ENCODE results near the gene PARP12. TPM values are rescaled to one million over a fixed set of nuclear protein-coding genes. Genes with fewer than 3 reads are reported as not detected.

Gene PARP12
- total and polyA plus RNA-seq, 2 experiments from 2014 or later, result 5.4 to 11.0 TPM

- H3K27ac ChIP-seq, result no peak overlapping the region
- no peaks in the 10 kb centered on the region for H3K27me3 ChIP-seq (replicated peaks; ENCODE audit: insufficient read depth)
- WGBS, 2 experiments (ENCODE audit: low coverage in 1 of 2, low lambda C conversion rate in 2 of 2, missing lambda C conversion rate in 2 of 2), result 65 to 77% methylated on average over 4 to 5 of the region's 5 CpGs
- H2AFZ ChIP-seq, result no peak overlapping the region
- TF ChIP-seq EZH2 (IDR thresholded peaks at IDR 0.05; ENCODE audit: insufficient read depth, poor library complexity, severe bottlenecking) (no peak), EZH2phosphoT487 (IDR thresholded peaks at IDR 0.05; ENCODE audit: insufficient read depth, low read depth) (no peak)
- H3F3A ChIP-seq (ENCODE audit: insufficient read depth), result no peaks in the 10 kb centered on the region
- no peaks in the 10 kb centered on the region for H3K79me2 ChIP-seq (ENCODE audit: insufficient read depth)
- no peaks in the 10 kb centered on the region for H4K20me1 ChIP-seq (ENCODE audit: insufficient read depth)
- H3K4me3 ChIP-seq, result no peak overlapping the region
- no peaks in the 10 kb centered on the region for H3K9me2 ChIP-seq (ENCODE audit: insufficient read depth)
- no peaks in the 10 kb centered on the region for H3K9me3 ChIP-seq (ENCODE audit: low read depth)
- no peaks in the 10 kb centered on the region for H3K36me3 ChIP-seq (ENCODE audit: low read depth)
- in situ Hi-C loops (cut with MboI), result loop anchor here (25.0 kb wide), 1 partner anchor 204 kb away; the partner anchor contains the start of gene HIPK2
- H3K4me2 ChIP-seq (ENCODE audit: unreplicated experiment), result no peak overlapping the region
- no peak overlapping the region for H3K9ac ChIP-seq
- H3K4me1 ChIP-seq (ENCODE audit: insufficient read depth), result no peaks in the 10 kb centered on the region
- DNase-seq, result peak; percentile 18
Measured at GRCh38 chr7:139991269-139991666, 71.5 kb downstream of the PARP12 start.

- WGBS, 2 experiments (ENCODE audit: low coverage in 1 of 2, low lambda C conversion rate in 2 of 2, missing lambda C conversion rate in 2 of 2), result 88 to 91% methylated on average over 22 of the region's 22 CpGs
- Histone ChIP-seq H4K20me1 (ENCODE audit: insufficient read depth) (no peaks in the 10 kb centered on the region), H2AFZ (no peak overlapping the region), H3K4me1 (ENCODE audit: insufficient read depth) (no peaks in the 10 kb centered on the region), H3K9me3 (ENCODE audit: low read depth) (no peaks in the 10 kb centered on the region), H3K9ac (no peak overlapping the region), H3K27ac (no peak overlapping the region), H3K27me3 (replicated peaks; ENCODE audit: insufficient read depth) (no peaks in the 10 kb centered on the region), H3K4me3 (no peak overlapping the region), H3K9me2 (ENCODE audit: insufficient read depth) (no peaks in the 10 kb centered on the region), H3K4me2 (ENCODE audit: unreplicated experiment) (no peak overlapping the region), H3K36me3 (ENCODE audit: low read depth) (no peaks in the 10 kb centered on the region), H3F3A (ENCODE audit: insufficient read depth) (no peaks in the 10 kb centered on the region), H3K79me2 (ENCODE audit: insufficient read depth) (no peaks in the 10 kb centered on the region)
- no peak for DNase-seq
- in situ Hi-C loops (cut with MboI), result loop anchor here (25.0 kb wide), 1 partner anchor 203 kb away; the partner anchor contains the start of gene HIPK2
- TF ChIP-seq EZH2 (IDR thresholded peaks at IDR 0.05; ENCODE audit: insufficient read depth, poor library complexity, severe bottlenecking) (no peak), EZH2phosphoT487 (IDR thresholded peaks at IDR 0.05; ENCODE audit: insufficient read depth, low read depth) (no peak)
Measured at GRCh38 chr7:139990571-139991268, 72.0 kb downstream of the PARP12 start.

- WGBS, 2 experiments (ENCODE audit: low coverage in 1 of 2, low lambda C conversion rate in 2 of 2, missing lambda C conversion rate in 2 of 2), result 80 to 90% methylated on average over 9 to 10 of the region's 10 CpGs
- Histone ChIP-seq H3K9me2 (ENCODE audit: insufficient read depth) (no peaks in the 10 kb centered on the region), H2AFZ (no peak overlapping the region), H3K79me2 (ENCODE audit: insufficient read depth) (no peaks in the 10 kb centered on the region), H3K4me3 (no peak overlapping the region), H3F3A (ENCODE audit: insufficient read depth) (no peaks in the 10 kb centered on the region), H3K4me1 (ENCODE audit: insufficient read depth) (no peaks in the 10 kb centered on the region), H3K27me3 (replicated peaks; ENCODE audit: insufficient read depth) (no peaks in the 10 kb centered on the region), H3K36me3 (ENCODE audit: low read depth) (no peaks in the 10 kb centered on the region), H3K9me3 (ENCODE audit: low read depth) (no peaks in the 10 kb centered on the region), H3K9ac (no peak overlapping the region), H4K20me1 (ENCODE audit: insufficient read depth) (no peaks in the 10 kb centered on the region), H3K4me2 (ENCODE audit: unreplicated experiment) (no peak overlapping the region), H3K27ac (no peak overlapping the region)
- in situ Hi-C loops (cut with MboI), result loop anchor here (25.0 kb wide), 1 partner anchor 203 kb away; the partner anchor contains the start of gene HIPK2
- TF ChIP-seq EZH2phosphoT487 (IDR thresholded peaks at IDR 0.05; ENCODE audit: insufficient read depth, low read depth) (no peak), EZH2 (IDR thresholded peaks at IDR 0.05; ENCODE audit: insufficient read depth, poor library complexity, severe bottlenecking) (no peak)
- DNase-seq, result no peak
Measured at GRCh38 chr7:139990142-139990535, 72.6 kb downstream of the PARP12 start.

- Histone ChIP-seq H3F3A (ENCODE audit: insufficient read depth) (no peaks in the 10 kb centered on the region), H3K4me3 (no peak overlapping the region), H2AFZ (no peak overlapping the region), H3K27me3 (replicated peaks; ENCODE audit: insufficient read depth) (no peaks in the 10 kb centered on the region), H3K4me1 (ENCODE audit: insufficient read depth) (no peaks in the 10 kb centered on the region), H4K20me1 (ENCODE audit: insufficient read depth) (no peaks in the 10 kb centered on the region), H3K27ac (no peak overlapping the region), H3K9ac (no peak overlapping the region), H3K79me2 (ENCODE audit: insufficient read depth) (no peaks in the 10 kb centered on the region), H3K36me3 (ENCODE audit: low read depth) (no peaks in the 10 kb centered on the region), H3K9me3 (ENCODE audit: low read depth) (no peaks in the 10 kb centered on the region), H3K4me2 (ENCODE audit: unreplicated experiment) (no peak overlapping the region), H3K9me2 (ENCODE audit: insufficient read depth) (no peaks in the 10 kb centered on the region)
- TF ChIP-seq EZH2phosphoT487 (IDR thresholded peaks at IDR 0.05; ENCODE audit: insufficient read depth, low read depth) (no peak), EZH2 (IDR thresholded peaks at IDR 0.05; ENCODE audit: insufficient read depth, poor library complexity, severe bottlenecking) (no peak)
- no peak for DNase-seq
- in situ Hi-C loops (cut with MboI), result loop anchor here (25.0 kb wide), 1 partner anchor 202 kb away; the partner anchor contains the start of gene HIPK2
- WGBS, 2 experiments (ENCODE audit: low coverage in 1 of 2, low lambda C conversion rate in 2 of 2, missing lambda C conversion rate in 2 of 2), result 84 to 85% methylated on average over 12 of the region's 12 CpGs
Measured at GRCh38 chr7:139989366-139990141, 73.2 kb downstream of the PARP12 start.

Measured in GM23248 (cell line).